HepG2 (cell line): ENCODE results near the gene KRT4. TPM values are rescaled to one million over a fixed set of nuclear protein-coding genes. Genes with fewer than 3 reads are reported as not detected.

Source experiments
- ATAC-seq: fragments of 200-7000 bp; cut with Tn5 transposase; 3 replicates; pipeline ENCODE4 v1.9.1; 2020; ENCODE audit warnings: mild to moderate bottlenecking, moderate library complexity
- BruUV-seq: library from RNA; stranded (reverse); fragments of 400-500 nt; replicated peaks from 2 replicates; lab custom pipeline; 2021; lab: Mats Ljungman, UMichigan
- CTCF ChIA-PET: fragments of 300-600 bp; formaldehyde crosslinking; extraction: SDS; loops from one replicate; lab custom pipeline; 2021; ENCODE audit warnings: low total read pairs, inconsistent platforms, low intra/inter-chr PET ratio; lab: Yijun Ruan, JAX
- POLR2A ChIA-PET: fragments of 350-600 bp; sonication (Branson Sonifier 250); formaldehyde crosslinking; loops from one replicate; lab custom pipeline; 2020; ENCODE audit warnings: antibody characterized with exemption, inconsistent platforms; lab: Yijun Ruan, JAX
- DNase-seq: peaks from one replicate; pipeline ENCODE4 v3.0.0-alpha.2; 2015; ENCODE audit warnings: low spot score
- FAIRE-seq: peaks from 3 replicates; lab custom pipeline; 2011; peaks lifted over from hg19 to GRCh38; lab: Jason Lieb, UNC
- H2AFZ ChIP-seq: one replicate; pipeline ENCODE4 v1.6.1; 2011; ENCODE audit warnings: low read length, inconsistent platforms
- H3K27ac ChIP-seq: fragments of 300-600 bp; 3 replicates; pipeline ENCODE4 v1.8.0; 2011; ENCODE audit warnings: mixed run types, mild to moderate bottlenecking, mixed read lengths, low read length, inconsistent platforms; ENCODE audit not compliant: insufficient read depth; ENCODE audit errors: extremely low read length
- H3K27me3 ChIP-seq, 2 experiments: fragments of 200-600 bp in 1 of 2; 2 replicates in 1 of 2; 3 replicates in 1 of 2; pipeline versions ENCODE4 v1.6.0 to v1.8.0; 2011; ENCODE audit warnings: low read length in 2 of 2, mild to moderate bottlenecking in 2 of 2, moderate library complexity in 2 of 2, inconsistent platforms in 1 of 2; ENCODE audit not compliant: insufficient read depth in 2 of 2, control insufficient read depth in 1 of 2
- H3K36me3 ChIP-seq, 2 experiments: fragments of 200-600 bp in 1 of 2; replicated peaks in 1 of 2; 2 replicates in 1 of 2; 3 replicates in 1 of 2; pipeline versions ENCODE4 v1.5.1 to v1.8.0; 2011; ENCODE audit warnings: low read length in 2 of 2, inconsistent platforms in 1 of 2; ENCODE audit not compliant: insufficient read depth in 2 of 2, control insufficient read depth in 1 of 2
- H3K4me1 ChIP-seq: 2 replicates; pipeline ENCODE4 v1.5.1; 2012; ENCODE audit warnings: low read length, inconsistent platforms; ENCODE audit not compliant: insufficient read depth
- H3K4me2 ChIP-seq: 2 replicates; pipeline ENCODE4 v1.6.0; 2011; ENCODE audit warnings: low read depth, low read length, inconsistent platforms
- H3K4me3 ChIP-seq, 3 experiments: fragments of 200-600 bp in 1 of 3; sonication (generic), shearing (Covaris generic) in 1 of 3; replicated peaks in 1 of 3; 2 replicates each; pipeline ENCODE4 v1.5.1; 2011 to 2016; ENCODE audit warnings: low read length in 3 of 3, inconsistent platforms in 2 of 3, low read depth in 2 of 3, mild to moderate bottlenecking in 2 of 3, control low read depth in 1 of 3, mixed read lengths in 1 of 3; ENCODE audit not compliant: insufficient read depth in 1 of 3
- H3K79me2 ChIP-seq: one replicate; pipeline ENCODE4 v1.6.1; 2011; ENCODE audit warnings: low read length, inconsistent platforms; ENCODE audit not compliant: insufficient read depth
- H3K9ac ChIP-seq: 2 replicates; pipeline ENCODE4 v1.6.0; 2011; ENCODE audit warnings: mild to moderate bottlenecking, low read depth, low read length, inconsistent platforms; ENCODE audit not compliant: insufficient read depth
- H3K9me3 ChIP-seq: 2 replicates; pipeline ENCODE4 v1.5.1; 2012; ENCODE audit warnings: mild to moderate bottlenecking, low read length
- H4K20me1 ChIP-seq: 2 replicates; pipeline ENCODE4 v1.6.0; 2011; ENCODE audit warnings: inconsistent platforms, mild to moderate bottlenecking, low read length, moderate library complexity; ENCODE audit not compliant: insufficient read depth
- HDAC1 ChIP-seq: sonication (generic); formaldehyde crosslinking; IDR thresholded peaks from 2 replicates; pipeline ENCODE4 v1.5.1; 2020; ENCODE audit warnings: mild to moderate bottlenecking, missing genetic modification reagents
- KAT8 ChIP-seq: IDR thresholded peaks from 2 replicates; pipeline ENCODE4 v1.6.1; 2016; ENCODE audit warnings: missing genetic modification reagents, missing compliant biosample characterization
- KDM5B ChIP-seq: sonication (generic); formaldehyde crosslinking; IDR thresholded peaks from 2 replicates; pipeline ENCODE4 v1.4.0; 2020; ENCODE audit warnings: missing genetic modification reagents, mild to moderate bottlenecking, borderline replicate concordance
- MYNN ChIP-seq: sonication (generic); formaldehyde crosslinking; IDR thresholded peaks from 2 replicates; pipeline ENCODE4 v1.4.0; 2020; ENCODE audit warnings: mild to moderate bottlenecking, low read depth, missing genetic modification reagents
- PHB2 ChIP-seq: fragments of 450-650 bp; IDR thresholded peaks from 2 replicates; pipeline ENCODE4 v1.6.1; 2018; ENCODE audit not compliant: partially characterized antibody
- RBFOX2 ChIP-seq: fragments of 200-400 bp; formaldehyde crosslinking; IDR thresholded peaks from 2 replicates; pipeline ENCODE4 v1.6.1; 2017; ENCODE audit warnings: low read depth, mild to moderate bottlenecking, low read length
- YY1 ChIP-seq: IDR thresholded peaks from 2 replicates; pipeline ENCODE4 v1.6.1; 2011; ENCODE audit warnings: low read length, low read depth, moderate library complexity, mild to moderate bottlenecking; ENCODE audit not compliant: insufficient read depth, insufficient replicate concordance
- ZNF382 ChIP-seq: sonication (generic); formaldehyde crosslinking; IDR thresholded peaks from 2 replicates; pipeline ENCODE4 v1.5.0; 2020; ENCODE audit warnings: missing genetic modification reagents, mild to moderate bottlenecking, borderline replicate concordance
- ZNF580 ChIP-seq: IDR thresholded peaks from 2 replicates; pipeline ENCODE4 v1.6.1; 2016; ENCODE audit warnings: low read depth, borderline replicate concordance
- ZNF737 ChIP-seq: sonication (generic); formaldehyde crosslinking; IDR thresholded peaks from 2 replicates; pipeline ENCODE4 v1.5.0; 2020; ENCODE audit warnings: missing genetic modification reagents, mild to moderate bottlenecking, borderline replicate concordance
- ZNF746 ChIP-seq: sonication (generic); formaldehyde crosslinking; IDR thresholded peaks from 2 replicates; pipeline ENCODE4 v1.8.0; 2022; ENCODE audit warnings: mild to moderate bottlenecking, missing genetic modification reagents
- ZNF816 ChIP-seq: sonication (generic); formaldehyde crosslinking; IDR thresholded peaks from 2 replicates; pipeline ENCODE4 v1.8.0; 2022; ENCODE audit warnings: missing genetic modification reagents, mild to moderate bottlenecking, borderline replicate concordance
- WGBS: methylation state at CpG from one replicate; pipeline ENCODE4 v1.1.6; 2017; ENCODE audit warnings: low lambda C conversion rate; 5-methylcytosine and 5-hydroxymethylcytosine counted together
- in situ Hi-C: cut with HindIII; loops from 2 replicates; pipeline ENCODE4 v1.10.0; 2017; ENCODE audit warnings: low pct_unique_long_range_greater_than_20kb; ENCODE audit not compliant: extremely low pct_ligation_motif_present
- intact Hi-C: fragments of 100-400 bp; cut with micrococcal nuclease; formaldehyde crosslinking; loops from one replicate; pipeline ENCODE4 v1.10.0; 2022; ENCODE audit not compliant: unreplicated experiment
- polyA plus RNA-seq, 8 experiments: library from polyadenylated mRNA; depleted of rRNA in 3 of 8; stranded (reverse) in 7 of 8; unstranded in 1 of 8; fragments of >200 nt; fragmentation: Illumina TruSeq in 4 of 8; extraction: Trizol in 4 of 8; gene quantifications; 2 replicates each; pipeline versions ENCODE4 v1.2.1 to v1.2.3, GENCODE V29; 2011 to 2016; ENCODE audit warnings: low read depth in 4 of 8, missing spikeins in 1 of 8, mixed read lengths in 1 of 8; ENCODE audit not compliant: insufficient read depth in 1 of 8
- total RNA-seq, 5 experiments: library from RNA; depleted of rRNA; stranded (reverse); fragments of >200 nt; fragmentation: Illumina TruSeq; extraction: Trizol; gene quantifications; 2 replicates each; pipeline ENCODE4 v1.2.3, GENCODE V29; 2016; ENCODE audit warnings: low read depth in 1 of 5
- TF ChIP-seq, protein P1 (sequence below): sonication (generic); formaldehyde crosslinking; IDR thresholded peaks from 2 replicates; pipeline ENCODE4 v1.4.0; 2020; ENCODE audit warnings: missing genetic modification reagents, borderline replicate concordance

The KRT4 gene
- total and polyA plus RNA-seq, 2 of the 13 experiments (the other 11 are each of a cell fraction or from before 2014, with no cell fraction given), result not detected

DNA sequence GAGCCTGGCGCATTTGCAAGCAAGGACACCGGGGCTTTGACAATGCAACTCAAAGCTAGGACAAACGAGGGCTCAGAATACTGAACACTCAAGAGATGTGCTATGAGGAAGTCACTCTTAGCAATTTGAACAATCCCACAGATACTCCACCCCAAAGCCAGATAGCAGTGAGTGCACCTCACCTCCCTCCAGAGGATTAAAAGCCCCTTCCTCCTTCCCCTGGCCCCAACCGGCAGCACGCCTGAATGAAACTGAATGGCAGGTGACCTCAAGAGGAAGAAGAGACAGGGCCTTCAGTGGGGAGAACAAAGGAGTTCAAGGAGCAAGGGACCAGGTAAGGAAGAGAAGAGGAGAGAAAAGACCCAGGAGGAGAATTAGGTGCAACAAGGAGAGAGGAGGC is 36.8 kb upstream of the KRT4 start:
- no peak for FAIRE-seq
- CTCF ChIA-PET, result no interaction called here
- 35% methylated on average over 5 of the region's 5 CpGs for WGBS
- no peak overlapping the region for H3K4me3 ChIP-seq
- no peak for ATAC-seq
- POLR2A ChIA-PET, result no interaction called here
- TF ChIP-seq HDAC1 (CRISPR knock-in tag), result no peak
- TF ChIP-seq ZNF737 (CRISPR knock-in tag), result no peak
- no peak for TF ChIP-seq RBFOX2
- TF ChIP-seq PHB2, result no peak
- TF ChIP-seq ZNF382 (CRISPR knock-in tag), result no peak
- TF ChIP-seq MYNN (CRISPR knock-in tag), result no peak
- TF ChIP-seq, protein P1, sequence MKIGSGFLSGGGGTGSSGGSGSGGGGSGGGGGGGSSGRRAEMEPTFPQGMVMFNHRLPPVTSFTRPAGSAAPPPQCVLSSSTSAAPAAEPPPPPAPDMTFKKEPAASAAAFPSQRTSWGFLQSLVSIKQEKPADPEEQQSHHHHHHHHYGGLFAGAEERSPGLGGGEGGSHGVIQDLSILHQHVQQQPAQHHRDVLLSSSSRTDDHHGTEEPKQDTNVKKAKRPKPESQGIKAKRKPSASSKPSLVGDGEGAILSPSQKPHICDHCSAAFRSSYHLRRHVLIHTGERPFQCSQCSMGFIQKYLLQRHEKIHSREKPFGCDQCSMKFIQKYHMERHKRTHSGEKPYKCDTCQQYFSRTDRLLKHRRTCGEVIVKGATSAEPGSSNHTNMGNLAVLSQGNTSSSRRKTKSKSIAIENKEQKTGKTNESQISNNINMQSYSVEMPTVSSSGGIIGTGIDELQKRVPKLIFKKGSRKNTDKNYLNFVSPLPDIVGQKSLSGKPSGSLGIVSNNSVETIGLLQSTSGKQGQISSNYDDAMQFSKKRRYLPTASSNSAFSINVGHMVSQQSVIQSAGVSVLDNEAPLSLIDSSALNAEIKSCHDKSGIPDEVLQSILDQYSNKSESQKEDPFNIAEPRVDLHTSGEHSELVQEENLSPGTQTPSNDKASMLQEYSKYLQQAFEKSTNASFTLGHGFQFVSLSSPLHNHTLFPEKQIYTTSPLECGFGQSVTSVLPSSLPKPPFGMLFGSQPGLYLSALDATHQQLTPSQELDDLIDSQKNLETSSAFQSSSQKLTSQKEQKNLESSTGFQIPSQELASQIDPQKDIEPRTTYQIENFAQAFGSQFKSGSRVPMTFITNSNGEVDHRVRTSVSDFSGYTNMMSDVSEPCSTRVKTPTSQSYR (CRISPR knock-in tag), result no peak
- no peak for TF ChIP-seq ZNF816 (CRISPR knock-in tag)
- no peak for TF ChIP-seq KDM5B (CRISPR knock-in tag)
- TF ChIP-seq KAT8, result no peak
- no peak for TF ChIP-seq ZNF746
- no peak for TF ChIP-seq YY1
- TF ChIP-seq ZNF580 (CRISPR knock-in tag), result no peak
- in situ Hi-C loops, result no loop called here
- intact Hi-C loops, result no loop called here
- H3K9me3 ChIP-seq, result no peaks in the 10 kb centered on the region
- peaks cover 3 to 32% of the 10 kb centered on the region in 2 experiments; a peak in 4 of 5 replicates for H3K27me3 ChIP-seq
- H3K4me2 ChIP-seq, result no peak overlapping the region
- no peak overlapping the region for H2AFZ ChIP-seq
- H3K79me2 ChIP-seq, result no peaks in the 10 kb centered on the region
- no peaks in the 10 kb centered on the region for H3K4me1 ChIP-seq
- no peak for DNase-seq
- H4K20me1 ChIP-seq, result no peaks in the 10 kb centered on the region
- H3K27ac ChIP-seq, result no peak overlapping the region
- no peaks in the 10 kb centered on the region for H3K36me3 ChIP-seq
- BruUV-seq, result no TSS peak
- no peak overlapping the region for H3K9ac ChIP-seq
